Suprapubic skin (tissue), 4 donors: ENCODE data around the gene NBEA. TPM values are rescaled to one million over a fixed set of nuclear protein-coding genes. Genes with fewer than 3 reads are reported as not detected.

Experiments used
- DNase-seq, 2 donors: peaks; one replicate each; pipeline ENCODE4 v3.0.0-alpha.2; 2019; ENCODE audit warnings: low spot score in 2 of 2
- H3K27ac ChIP-seq: fragments of 200-600 bp; sonication (generic); one replicate; pipeline ENCODE4 v1.5.1; 2019
- H3K27me3 ChIP-seq: fragments of 200-600 bp; sonication (generic); one replicate; pipeline ENCODE4 v1.5.1; 2019
- H3K36me3 ChIP-seq: fragments of 200-600 bp; sonication (generic); one replicate; pipeline ENCODE4 v1.5.1; 2019
- H3K4me1 ChIP-seq: fragments of 200-600 bp; sonication (generic); one replicate; pipeline ENCODE4 v1.5.1; 2019
- H3K4me3 ChIP-seq: fragments of 200-600 bp; sonication (generic); one replicate; pipeline ENCODE4 v1.5.1; 2019; ENCODE audit warnings: mild to moderate bottlenecking
- H3K9me3 ChIP-seq: fragments of 200-600 bp; sonication (generic); one replicate; pipeline ENCODE4 v1.5.1; 2019
- CTCF ChIP-seq, 2 donors: fragments of 200-600 bp in 1 of 2; fragments of 450-650 bp in 1 of 2; sonication (generic) in 1 of 2; IDR thresholded peaks; one replicate each; pipeline ENCODE4 v1.5.1; 2016 to 2019; ENCODE audit warnings: antibody characterized with exemption in 2 of 2, mild to moderate bottlenecking in 1 of 2, moderate library complexity in 1 of 2
- EP300 ChIP-seq: sonication (generic); formaldehyde crosslinking; IDR thresholded peaks from one replicate; pipeline ENCODE4 v1.6.1; 2017; ENCODE audit warnings: antibody characterized with exemption
- POLR2A ChIP-seq, 2 donors: fragments of 450-650 bp; IDR thresholded peaks; one replicate each; pipeline ENCODE4 v1.6.1; 2017; ENCODE audit warnings: antibody characterized with exemption in 2 of 2, mild to moderate bottlenecking in 2 of 2, moderate library complexity in 2 of 2
- POLR2AphosphoS5 ChIP-seq, 3 donors: sonication (generic); formaldehyde crosslinking; IDR thresholded peaks; one replicate each; pipeline ENCODE4 v1.6.1; 2017; ENCODE audit warnings: antibody characterized with exemption in 3 of 3
- WGBS: methylation state at CpG from one replicate; pipeline ENCODE4 v1.1.5; 2018; 5-methylcytosine and 5-hydroxymethylcytosine counted together
- total RNA-seq, 4 donors: library from RNA; depleted of rRNA; stranded (reverse); fragments of >200 nt; gene quantifications; one replicate each; pipeline ENCODE4 v1.1.0, GENCODE V29; 2016

Gene NBEA
- total RNA-seq, 4 donors from 2014 or later = 3.1 to 9.7 (median 4.1) TPM

- no peak for DNase-seq
- no peaks in the 10 kb centered on the region for H3K27me3 ChIP-seq
- no peak for TF ChIP-seq POLR2A (IDR thresholded peaks at IDR 0.05)
- H3K9me3 ChIP-seq = no peaks in the 10 kb centered on the region
- H3K4me3 ChIP-seq = no peak overlapping the region
- H3K4me1 ChIP-seq = no peaks in the 10 kb centered on the region
- WGBS = 74% methylated on average over 1 of the region's 1 CpG
- H3K27ac ChIP-seq = no peak overlapping the region
- H3K36me3 ChIP-seq = no peaks in the 10 kb centered on the region
Measured at GRCh38 chr13:35347679-35348205, 405.7 kb downstream of the NBEA start.

- Histone ChIP-seq H3K4me3 (no peak overlapping the region), H3K27ac (no peak overlapping the region), H3K36me3 (no peaks in the 10 kb centered on the region), H3K9me3 (no peaks in the 10 kb centered on the region), H3K4me1 (no peaks in the 10 kb centered on the region), H3K27me3 (no peaks in the 10 kb centered on the region)
- no peak for TF ChIP-seq CTCF (IDR thresholded peaks at IDR 0.05)
- no peak for TF ChIP-seq POLR2AphosphoS5 (IDR thresholded peaks at IDR 0.05)
- TF ChIP-seq EP300 = no peak
- no peak for TF ChIP-seq POLR2A (IDR thresholded peaks at IDR 0.05)
- WGBS = 86% methylated on average over 2 of the region's 2 CpGs
- no peak for DNase-seq
Measured at GRCh38 chr13:35349052-35349451, 407.0 kb downstream of the NBEA start.

DNA sequence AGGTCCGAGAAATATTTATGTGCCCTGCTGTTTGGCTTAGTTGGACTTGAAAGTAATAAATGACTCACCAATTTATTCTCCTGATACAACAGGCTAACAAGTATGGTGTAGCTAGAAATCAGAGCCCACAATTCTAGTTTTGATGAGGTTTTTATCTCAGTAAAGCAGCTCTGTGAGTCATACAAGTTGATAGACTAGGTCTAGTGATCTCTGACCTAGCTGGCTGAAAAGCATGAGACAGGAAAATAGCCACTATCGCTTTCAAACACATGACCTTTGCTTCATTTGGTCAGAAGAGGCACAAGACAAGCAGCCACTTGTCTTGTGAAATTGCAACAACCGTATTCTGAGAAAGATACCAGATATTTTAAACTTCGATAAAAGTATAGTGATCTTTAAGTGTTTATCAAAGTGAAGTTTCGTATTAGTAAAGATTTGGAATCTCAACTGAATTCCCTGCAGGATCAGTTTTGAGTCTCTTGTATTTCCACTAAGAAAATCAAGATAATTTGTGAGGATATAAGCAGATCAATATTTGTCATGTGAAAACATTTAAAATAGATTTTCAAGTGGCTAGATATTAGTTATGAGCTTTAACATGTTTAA lies 407.7 kb downstream of the NBEA start:
- TF ChIP-seq POLR2A (IDR thresholded peaks at IDR 0.05) (no peak), EP300 (no peak), POLR2AphosphoS5 (IDR thresholded peaks at IDR 0.05) (no peak), CTCF (IDR thresholded peaks at IDR 0.05) (no peak)
- no peaks in the 10 kb centered on the region for H3K9me3 ChIP-seq
- H3K36me3 ChIP-seq = no peaks in the 10 kb centered on the region
- 70% methylated on average over 5 of the region's 5 CpGs for WGBS
- H3K27me3 ChIP-seq = no peaks in the 10 kb centered on the region
- H3K27ac ChIP-seq = no peak overlapping the region
- H3K4me3 ChIP-seq = no peak overlapping the region
- no peak for DNase-seq
- H3K4me1 ChIP-seq = no peaks in the 10 kb centered on the region

GRCh38 chr13:35354285-35354684 lies 412.2 kb downstream of the NBEA start:
- no peaks in the 10 kb centered on the region for H3K9me3 ChIP-seq

GRCh38 chr13:35354882-35355281 lies 412.8 kb downstream of the NBEA start:
- Histone ChIP-seq H3K36me3 (no peaks in the 10 kb centered on the region), H3K27ac (no peak overlapping the region), H3K4me3 (no peak overlapping the region), H3K4me1 (no peaks in the 10 kb centered on the region), H3K27me3 (no peaks in the 10 kb centered on the region), H3K9me3 (no peaks in the 10 kb centered on the region)
- WGBS = 86% methylated on average over 1 of the region's 1 CpG
- TF ChIP-seq CTCF (IDR thresholded peaks at IDR 0.05) (no peak), POLR2AphosphoS5 (IDR thresholded peaks at IDR 0.05) (no peak), EP300 (no peak), POLR2A (IDR thresholded peaks at IDR 0.05) (no peak)
- no peak for DNase-seq

More at GRCh38 chr13:35354285-35354684, 412.2 kb downstream of the NBEA start:
- Histone ChIP-seq H3K36me3 (no peaks in the 10 kb centered on the region), H3K27me3 (no peaks in the 10 kb centered on the region), H3K4me3 (no peak overlapping the region), H3K4me1 (no peaks in the 10 kb centered on the region), H3K27ac (no peak overlapping the region)
- no peak for TF ChIP-seq POLR2A (IDR thresholded peaks at IDR 0.05)
- TF ChIP-seq CTCF (IDR thresholded peaks at IDR 0.05) = no peak
- no peak for TF ChIP-seq EP300
- no peak for TF ChIP-seq POLR2AphosphoS5 (IDR thresholded peaks at IDR 0.05)
- 90% methylated on average over 2 of the region's 2 CpGs for WGBS
- no peak for DNase-seq
